ENCODE data around the gene NGLY1.

NGLY1 gene

DNA sequence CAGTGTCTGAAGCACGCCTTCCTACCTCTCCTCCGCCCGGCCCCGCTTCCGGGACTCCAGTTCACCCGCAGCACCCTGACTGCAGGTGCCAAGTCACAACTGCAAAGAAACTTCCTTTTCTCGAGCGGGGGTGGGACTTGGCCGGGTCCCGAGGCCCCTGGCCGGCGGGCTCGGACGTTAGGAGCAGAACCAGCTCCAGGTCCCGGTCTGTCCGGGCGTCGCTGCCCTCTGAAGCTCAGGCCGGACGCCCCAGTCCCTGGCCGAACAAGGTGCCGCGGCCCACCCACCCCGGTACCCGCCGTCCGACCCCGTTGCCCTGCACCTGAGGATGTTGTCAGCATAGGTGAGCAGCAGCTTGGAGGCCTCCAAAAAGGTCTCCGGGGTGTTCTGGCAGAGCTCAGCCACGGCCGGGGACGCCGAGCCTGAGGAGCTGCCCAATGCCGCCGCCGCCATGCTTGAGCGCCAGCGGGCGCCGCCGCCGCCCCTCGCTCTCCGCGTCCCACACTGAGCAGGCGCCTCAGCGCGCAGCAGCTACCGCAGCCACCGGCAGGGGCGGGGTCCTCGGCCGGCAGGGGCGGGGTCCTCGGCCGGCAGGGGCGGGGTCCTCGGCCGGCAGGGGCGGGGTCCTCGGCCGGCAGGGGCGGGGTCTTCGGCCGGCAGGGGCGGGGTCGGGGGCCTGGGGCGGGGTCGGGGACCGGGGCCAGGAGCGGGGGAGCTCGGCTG lies at the start of gene NGLY1:
Gene NGLY1, minus strand, starts transcription at position 506 of the 723 bp plus-strand sequence. Its CDS starts 53 bp downstream, at position 453.
- DNase-seq = peak in 57 of 58 donors; percentile 38 to 89 (median 76)

DNA sequence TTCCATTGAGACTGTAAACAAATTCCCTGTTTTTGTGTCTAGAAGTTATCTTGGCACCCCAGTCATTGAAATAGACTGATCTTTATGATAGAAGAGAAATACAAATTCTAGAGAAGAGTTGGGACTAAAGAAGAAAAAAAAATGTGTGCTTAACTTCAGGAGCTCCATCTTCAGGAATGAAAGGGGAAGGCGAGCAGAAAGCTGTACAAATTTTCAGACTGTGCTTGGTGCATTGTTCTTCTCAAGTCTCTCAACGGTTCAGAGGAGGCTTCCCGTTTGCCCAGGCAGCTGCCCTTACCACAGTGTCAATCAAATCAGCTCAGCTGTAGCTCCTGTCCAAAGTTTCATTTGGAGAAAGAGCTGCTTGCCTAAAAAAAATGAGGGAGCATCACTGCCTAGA lies 48.3 kb upstream of the NGLY1 start:
- DNase-seq = peak in 1 of 58 donors; percentile 6

GRCh38 chr3:25830373-25831280 lies 47.4 kb upstream of the NGLY1 start:
- DNase-seq = peak in 24 of 58 donors; percentile 1 to 78 (median 24)

DNA sequence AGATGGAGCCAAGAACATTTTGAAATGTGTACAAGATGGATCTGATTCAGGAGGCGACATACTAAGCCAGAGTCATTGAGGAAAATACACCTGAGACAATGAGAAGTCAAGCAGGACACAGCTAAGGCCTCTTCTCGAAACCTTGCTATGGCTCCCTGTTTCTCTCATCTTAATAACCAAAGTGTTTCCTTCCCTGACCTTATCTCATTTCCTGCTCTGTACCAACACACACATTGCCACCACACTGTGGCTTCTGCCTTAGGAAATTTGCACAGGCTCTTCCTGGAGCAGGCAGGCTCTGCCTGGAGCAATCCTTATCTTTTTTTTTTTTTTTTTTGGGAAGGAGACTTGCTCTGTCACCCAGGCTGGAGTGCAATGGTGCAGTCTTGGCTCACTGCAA lies 43.3 kb upstream of the NGLY1 start:
- DNase-seq = no peak

- no peak for DNase-seq
Observed at GRCh38 chr3:25823314-25823713, 40.1 kb upstream of the NGLY1 start.

- DNase-seq = no peak
Observed at GRCh38 chr3:25821746-25822573, 38.7 kb upstream of the NGLY1 start.

GRCh38 chr3:25820816-25821486 lies 37.7 kb upstream of the NGLY1 start:
- DNase-seq = no peak

- peak in 2 of 58 donors; percentile 2 to 35 for DNase-seq
Observed at GRCh38 chr3:25820366-25820765, 37.1 kb upstream of the NGLY1 start.

- no peak for DNase-seq
Observed at GRCh38 chr3:25818335-25818734, 35.1 kb upstream of the NGLY1 start.

GRCh38 chr3:25817638-25818037 lies 34.4 kb upstream of the NGLY1 start:
- DNase-seq = no peak

DNA sequence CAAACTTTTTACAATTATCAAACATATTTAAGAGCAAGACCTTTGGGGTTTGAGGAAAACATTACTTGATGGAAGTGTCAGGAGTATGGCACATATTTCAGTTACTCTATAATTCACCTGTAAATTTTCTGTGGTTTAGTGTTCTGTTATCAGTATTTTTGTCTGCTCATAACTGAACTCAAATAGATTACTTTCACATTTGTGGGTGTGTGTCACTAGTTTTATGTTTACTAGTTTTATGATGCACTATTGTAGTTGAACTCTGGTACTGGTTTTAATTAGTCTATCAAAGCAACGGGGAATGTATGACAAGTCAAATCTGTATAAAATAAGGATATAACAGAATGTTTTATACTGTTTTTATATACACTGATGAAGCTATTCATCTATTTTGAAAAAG lies 33.9 kb upstream of the NGLY1 start:
- DNase-seq = no peak

DNA sequence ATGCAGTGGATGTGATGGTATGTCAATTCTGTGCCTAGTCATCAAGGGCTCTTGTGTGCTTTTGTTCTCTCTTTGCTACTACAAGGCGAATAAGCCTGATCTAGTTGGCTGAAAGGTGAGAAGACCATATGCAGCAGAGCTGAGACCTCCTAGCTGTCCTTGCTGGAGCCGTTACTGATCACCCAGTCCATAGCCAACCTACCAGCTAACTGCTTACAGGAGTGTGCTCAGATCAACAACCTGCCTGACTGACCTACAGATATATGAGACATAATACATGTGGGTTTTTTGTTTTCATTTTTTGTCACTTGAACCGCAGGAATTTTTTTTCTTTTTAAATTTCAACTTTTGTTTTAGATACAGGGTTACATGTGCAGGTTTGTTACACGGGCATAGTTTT lies 29.4 kb upstream of the NGLY1 start:
- DNase-seq = no peak

DNA sequence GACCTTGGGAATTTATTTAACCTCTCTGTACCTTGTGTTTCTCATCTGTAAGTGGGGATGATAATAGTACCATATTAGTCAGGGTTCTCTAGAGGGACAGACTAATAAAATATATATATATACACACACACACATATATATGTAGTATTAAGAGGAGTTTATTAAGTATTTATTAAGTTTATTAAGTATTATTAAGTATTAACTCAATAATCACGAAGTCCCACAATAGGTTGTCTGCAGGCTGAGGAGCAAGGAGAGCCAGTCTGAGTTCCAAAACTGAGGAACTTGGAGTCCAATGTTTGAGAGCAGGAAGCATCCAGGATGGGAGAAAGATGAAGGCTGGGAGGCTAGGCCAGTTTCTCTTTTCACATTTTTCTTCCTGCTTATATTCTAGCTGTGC lies 21.4 kb upstream of the NGLY1 start:
- no peak for DNase-seq

- no peak for DNase-seq
Observed at GRCh38 chr3:25803833-25804232, 20.6 kb upstream of the NGLY1 start.

- DNase-seq = no peak
Observed at GRCh38 chr3:25801786-25802185, 18.5 kb upstream of the NGLY1 start.

GRCh38 chr3:25789596-25790556 lies 6.6 kb upstream of the NGLY1 start, which contains the start of gene OXSM:
Gene OXSM (plus strand): TSS chr3:25790090. CDS start chr3:25791021, 931 bp downstream.
- DNase-seq = peak; percentile 17 to 87 (median 74)

DNA sequence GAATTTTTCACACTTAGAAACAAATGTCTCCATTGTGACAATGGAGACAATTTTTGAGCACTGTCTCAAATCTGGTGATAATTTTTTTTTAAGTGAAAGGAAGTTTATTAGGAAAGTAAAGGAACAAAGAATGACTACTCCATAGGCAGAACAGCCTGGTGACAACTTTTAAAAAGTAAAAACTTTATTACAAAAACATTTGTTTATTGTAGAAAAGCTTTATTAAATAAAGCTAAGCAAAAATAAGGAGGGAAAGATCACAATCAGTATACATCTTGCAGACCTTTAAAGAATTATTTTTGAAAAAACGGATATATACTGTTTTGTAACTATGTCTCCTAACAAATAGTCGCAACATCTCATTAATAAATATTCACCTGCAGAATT lies 6.0 kb upstream of the NGLY1 start:
- DNase-seq = no peak

GRCh38 chr3:25787689-25788088 lies 4.4 kb upstream of the NGLY1 start:
- no peak for DNase-seq

GRCh38 chr3:25785826-25786225 lies 2.6 kb upstream of the NGLY1 start:
- no peak for DNase-seq

DNA sequence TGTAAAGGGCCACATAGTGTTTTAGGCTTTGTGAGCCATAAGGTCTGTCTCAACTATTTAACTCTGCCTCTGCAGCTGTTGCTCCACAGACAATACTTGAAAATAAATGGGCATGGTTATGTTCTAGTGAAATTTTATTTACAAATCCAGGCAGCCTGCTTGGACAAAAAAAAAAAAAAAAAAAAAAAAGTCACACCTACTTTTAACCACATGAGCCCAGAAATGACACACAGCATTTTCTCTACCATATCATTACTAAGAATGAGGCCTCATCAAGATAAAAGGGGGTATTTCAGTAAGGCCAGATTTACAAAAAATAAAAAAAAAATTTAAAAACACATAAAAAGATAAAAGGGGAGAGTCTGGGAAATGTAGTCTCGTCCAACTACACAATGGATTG lies 1.7 kb upstream of the NGLY1 start:
- no peak for DNase-seq
